Activated B cell treated with CpG ODN at 0.5 μM for 24 hours (primary cell): Measurements from ENCODE around the gene MYD88. TPM values are rescaled to one million over a fixed set of nuclear protein-coding genes. Genes with fewer than 3 reads are reported as not detected.
A peak's percentile ranks its signal among the peaks of the same experiment; 100 is the strongest.

Experiments used
- ATAC-seq: fragments of 200-7000 bp; cut with Tn5 transposase; one replicate; pipeline ENCODE4 v1.10.0; 2021; ENCODE audit warnings: low read depth, mild to moderate bottlenecking, moderate library complexity
- CTCF ChIA-PET: fragments of 350-600 bp; sonication (Branson Sonifier 250); formaldehyde crosslinking; loops from one replicate; lab custom pipeline; 2021; ENCODE audit warnings: antibody characterized with exemption; lab: Charles Lee
- POLR2A ChIA-PET: fragments of 350-600 bp; sonication (Branson Sonifier 250); formaldehyde crosslinking; loops from one replicate; lab custom pipeline; 2021; ENCODE audit warnings: antibody characterized with exemption; lab: Charles Lee
- DNase-seq: peaks from one replicate; pipeline ENCODE4 v3.0.0; 2022
- H3K27ac Mint-ChIP-seq: one replicate; pipeline ENCODE4 v1.8.0; 2020; ENCODE audit warnings: mixed read lengths
- H3K27me3 Mint-ChIP-seq: one replicate; pipeline ENCODE4 v1.8.0; 2021; ENCODE audit warnings: mixed read lengths
- H3K36me3 Mint-ChIP-seq: one replicate; pipeline ENCODE4 v1.8.0; 2021; ENCODE audit warnings: low read depth, mixed read lengths
- H3K4me1 Mint-ChIP-seq: one replicate; pipeline ENCODE4 v1.8.0; 2021; ENCODE audit warnings: mixed read lengths
- H3K4me3 Mint-ChIP-seq: one replicate; pipeline ENCODE4 v1.8.0; 2020; ENCODE audit warnings: mild to moderate bottlenecking, mixed read lengths
- H3K9me3 Mint-ChIP-seq: one replicate; pipeline ENCODE4 v1.8.0; 2020; ENCODE audit warnings: mixed read lengths
- CTCF ChIP-seq: fragments of 200-600 bp; IDR thresholded peaks from one replicate; pipeline ENCODE4 v1.8.0; 2022; ENCODE audit warnings: antibody characterized with exemption, mild to moderate bottlenecking
- intact Hi-C: fragments of 100-400 bp; cut with micrococcal nuclease; formaldehyde crosslinking; loops from one replicate; pipeline ENCODE4 v1.15.1; 2024
- total RNA-seq: library from RNA; stranded (reverse); gene quantifications from 2 replicates; pipeline ENCODE4 v1.2.3, GENCODE V29; 2022

MYD88 gene
- total RNA-seq, 1 donor from 2014 or later: 62.7 TPM

GRCh38 chr3:38165722-38166387 lies 27.4 kb downstream of the MYD88 start:
- ChIA-PET POLR2A (interaction anchor here (0.5 to 6.1 kb wide), 14 partner anchors 7 to 1173 kb away, joined by 3 to 217 read pairs (median 6); partner anchors contain the start of genes ACAA1, DLEC1, EPM2AIP1 and MLH1), CTCF (interaction anchor here (0.7 to 2.0 kb wide), 3 partner anchors 29 to 181 kb away, joined by 3 to 7 read pairs (median 4); partner anchors contain the start of genes ACAA1 and XYLB)
- Mint-ChIP-seq H3K9me3 (no peaks in the 10 kb centered on the region), H3K4me3 (peak overlapping the region; percentile 94), H3K27ac (peak overlapping the region; percentile 100), H3K27me3 (no peaks in the 10 kb centered on the region), H3K4me1 (peaks cover 52% of the 10 kb centered on the region), H3K36me3 (peaks cover 16% of the 10 kb centered on the region)
- DNase-seq (no peak), ATAC-seq (no peak)
- TF ChIP-seq CTCF: no peak
- intact Hi-C loops: loop anchor here (1.0 to 10.0 kb wide), 7 partner anchors 17 to 1219 kb away; partner anchors contain the start of genes ACAA1, DLEC1, EXOG and SLC25A38

GRCh38 chr3:38167591-38167990 lies 29.1 kb downstream of the MYD88 start:
- TF ChIP-seq CTCF: no peak
- H3K27ac Mint-ChIP-seq: no peak overlapping the region
- CTCF ChIA-PET: interaction anchor here (1.1 kb wide), 1 partner anchor 28 kb away, joined by 5 read pairs; no protein-coding TSS in a partner anchor
- no peaks in the 10 kb centered on the region for H3K27me3 Mint-ChIP-seq
- peak overlapping the region; percentile 26 for H3K4me3 Mint-ChIP-seq
- H3K4me1 Mint-ChIP-seq: peaks cover 66% of the 10 kb centered on the region
- H3K36me3 Mint-ChIP-seq: peaks cover 16% of the 10 kb centered on the region
- ATAC-seq: no peak
- no peak for DNase-seq
- POLR2A ChIA-PET: interaction anchor here (6.1 kb wide), 1 partner anchor 28 kb away, joined by 217 read pairs; the partner anchor contains the start of genes ACAA1 and MYD88
- intact Hi-C loops: loop anchor here (10.0 kb wide), 1 partner anchor 1217 kb away; the partner anchor contains the start of gene SLC25A38
- no peaks in the 10 kb centered on the region for H3K9me3 Mint-ChIP-seq

- Mint-ChIP-seq H3K27ac (peak overlapping the region; percentile 42), H3K4me1 (peaks cover 72% of the 10 kb centered on the region), H3K4me3 (no peak overlapping the region), H3K9me3 (no peaks in the 10 kb centered on the region), H3K27me3 (no peaks in the 10 kb centered on the region), H3K36me3 (peaks cover 16% of the 10 kb centered on the region)
- DNase-seq (no peak), ATAC-seq (no peak)
- ChIA-PET CTCF (no interaction called here), POLR2A (interaction anchor here (6.1 kb wide), 1 partner anchor 28 kb away, joined by 217 read pairs; the partner anchor contains the start of genes ACAA1 and MYD88)
- intact Hi-C loops: loop anchor here (10.0 kb wide), 1 partner anchor 1216 kb away; the partner anchor contains the start of gene SLC25A38
- no peak for TF ChIP-seq CTCF
Measured at GRCh38 chr3:38168151-38169026, 29.9 kb downstream of the MYD88 start.

- H3K9me3 Mint-ChIP-seq: no peaks in the 10 kb centered on the region
- no peak for TF ChIP-seq CTCF
- no peaks in the 10 kb centered on the region for H3K27me3 Mint-ChIP-seq
- H3K4me3 Mint-ChIP-seq: no peak overlapping the region
- POLR2A ChIA-PET: interaction anchor here (0.9 kb wide), 1 partner anchor 30 kb away, joined by 3 read pairs; no protein-coding TSS in a partner anchor
- H3K36me3 Mint-ChIP-seq: peaks cover 16% of the 10 kb centered on the region
- no peak for ATAC-seq
- CTCF ChIA-PET: no interaction called here
- intact Hi-C loops: loop anchor here (10.0 kb wide), 1 partner anchor 1216 kb away; the partner anchor contains the start of gene SLC25A38
- peaks cover 78% of the 10 kb centered on the region for H3K4me1 Mint-ChIP-seq
- H3K27ac Mint-ChIP-seq: peak overlapping the region; percentile 42
- no peak for DNase-seq
Measured at GRCh38 chr3:38169027-38169317, 30.5 kb downstream of the MYD88 start.
